Ishikawa (cell line): Measurements from ENCODE around the gene APLF.

Experiments
- CEBPB ChIP-seq: IDR thresholded peaks from 2 replicates; pipeline ENCODE4 v1.6.1; 2012
- CREB1 ChIP-seq: IDR thresholded peaks from 2 replicates; pipeline ENCODE4 v1.6.1; 2012; ENCODE audit warnings: low read depth
- EGR1 ChIP-seq: IDR thresholded peaks from 2 replicates; pipeline ENCODE4 v1.6.1; 2012
- EP300 ChIP-seq: IDR thresholded peaks from 2 replicates; pipeline ENCODE4 v1.6.1; 2012; ENCODE audit warnings: borderline replicate concordance
- FOXM1 ChIP-seq: IDR thresholded peaks from 2 replicates; pipeline ENCODE4 v1.6.1; 2012; ENCODE audit warnings: low read depth, borderline replicate concordance
- NFIC ChIP-seq: IDR thresholded peaks from 2 replicates; pipeline ENCODE4 v1.6.1; 2012
- RAD21 ChIP-seq: IDR thresholded peaks from 2 replicates; pipeline ENCODE4 v1.6.1; 2012; ENCODE audit warnings: low read depth
- TAF1 ChIP-seq: IDR thresholded peaks from 2 replicates; pipeline ENCODE4 v1.6.1; 2012; ENCODE audit warnings: low read depth, mild to moderate bottlenecking
- TCF12 ChIP-seq: IDR thresholded peaks from 2 replicates; pipeline ENCODE4 v1.6.1; 2012; ENCODE audit warnings: low read depth
- TEAD4 ChIP-seq: IDR thresholded peaks from 2 replicates; pipeline ENCODE4 v1.6.1; 2012
- YY1 ChIP-seq: IDR thresholded peaks from 2 replicates; pipeline ENCODE4 v1.6.1; 2012; ENCODE audit warnings: low read depth
- ZBTB7A ChIP-seq: IDR thresholded peaks from 2 replicates; pipeline ENCODE4 v1.6.1; 2012; ENCODE audit warnings: low read depth
- TF ChIP-seq, protein P1 (sequence below): IDR thresholded peaks from 2 replicates; pipeline ENCODE4 v1.6.1; 2012; ENCODE audit warnings: low read depth, mild to moderate bottlenecking
- TF ChIP-seq, protein P2 (sequence below): IDR thresholded peaks from 2 replicates; pipeline ENCODE4 v1.6.1; 2012
- TF ChIP-seq, protein P3 (sequence below): IDR thresholded peaks from 2 replicates; pipeline ENCODE4 v1.6.1; 2012

Gene APLF

DNA sequence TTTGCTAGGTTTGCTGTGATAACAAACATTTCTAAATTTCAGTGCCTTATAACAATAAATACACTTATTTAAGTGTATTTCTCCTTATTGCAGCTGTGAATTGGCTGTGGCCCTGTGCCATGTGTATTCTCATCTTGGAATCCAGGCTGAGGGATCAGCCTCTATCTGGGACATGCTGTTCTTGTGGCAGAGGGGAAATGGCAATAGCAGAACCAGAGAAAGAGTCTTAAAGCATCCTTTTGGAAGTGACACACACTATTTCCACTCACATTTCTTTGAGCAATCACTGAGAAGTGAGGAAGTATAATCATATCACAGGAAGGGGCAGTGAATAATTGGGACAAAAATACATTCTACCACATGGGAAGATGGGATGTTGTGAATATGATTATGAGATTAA, 109.8 kb downstream of the APLF start:
- TF ChIP-seq, protein P1, sequence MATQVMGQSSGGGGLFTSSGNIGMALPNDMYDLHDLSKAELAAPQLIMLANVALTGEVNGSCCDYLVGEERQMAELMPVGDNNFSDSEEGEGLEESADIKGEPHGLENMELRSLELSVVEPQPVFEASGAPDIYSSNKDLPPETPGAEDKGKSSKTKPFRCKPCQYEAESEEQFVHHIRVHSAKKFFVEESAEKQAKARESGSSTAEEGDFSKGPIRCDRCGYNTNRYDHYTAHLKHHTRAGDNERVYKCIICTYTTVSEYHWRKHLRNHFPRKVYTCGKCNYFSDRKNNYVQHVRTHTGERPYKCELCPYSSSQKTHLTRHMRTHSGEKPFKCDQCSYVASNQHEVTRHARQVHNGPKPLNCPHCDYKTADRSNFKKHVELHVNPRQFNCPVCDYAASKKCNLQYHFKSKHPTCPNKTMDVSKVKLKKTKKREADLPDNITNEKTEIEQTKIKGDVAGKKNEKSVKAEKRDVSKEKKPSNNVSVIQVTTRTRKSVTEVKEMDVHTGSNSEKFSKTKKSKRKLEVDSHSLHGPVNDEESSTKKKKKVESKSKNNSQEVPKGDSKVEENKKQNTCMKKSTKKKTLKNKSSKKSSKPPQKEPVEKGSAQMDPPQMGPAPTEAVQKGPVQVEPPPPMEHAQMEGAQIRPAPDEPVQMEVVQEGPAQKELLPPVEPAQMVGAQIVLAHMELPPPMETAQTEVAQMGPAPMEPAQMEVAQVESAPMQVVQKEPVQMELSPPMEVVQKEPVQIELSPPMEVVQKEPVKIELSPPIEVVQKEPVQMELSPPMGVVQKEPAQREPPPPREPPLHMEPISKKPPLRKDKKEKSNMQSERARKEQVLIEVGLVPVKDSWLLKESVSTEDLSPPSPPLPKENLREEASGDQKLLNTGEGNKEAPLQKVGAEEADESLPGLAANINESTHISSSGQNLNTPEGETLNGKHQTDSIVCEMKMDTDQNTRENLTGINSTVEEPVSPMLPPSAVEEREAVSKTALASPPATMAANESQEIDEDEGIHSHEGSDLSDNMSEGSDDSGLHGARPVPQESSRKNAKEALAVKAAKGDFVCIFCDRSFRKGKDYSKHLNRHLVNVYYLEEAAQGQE, result no peak
- TF ChIP-seq, protein P2, sequence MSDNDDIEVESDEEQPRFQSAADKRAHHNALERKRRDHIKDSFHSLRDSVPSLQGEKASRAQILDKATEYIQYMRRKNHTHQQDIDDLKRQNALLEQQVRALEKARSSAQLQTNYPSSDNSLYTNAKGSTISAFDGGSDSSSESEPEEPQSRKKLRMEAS, result no peak
- TF ChIP-seq TAF1, result no peak
- TF ChIP-seq YY1, result no peak
- no peak for TF ChIP-seq TEAD4
- TF ChIP-seq CREB1, result no peak
- no peak for TF ChIP-seq FOXM1
- TF ChIP-seq NFIC, result no peak
- TF ChIP-seq TCF12, result no peak
- TF ChIP-seq ZBTB7A, result no peak
- no peak for TF ChIP-seq EP300
- no peak for TF ChIP-seq CEBPB

DNA sequence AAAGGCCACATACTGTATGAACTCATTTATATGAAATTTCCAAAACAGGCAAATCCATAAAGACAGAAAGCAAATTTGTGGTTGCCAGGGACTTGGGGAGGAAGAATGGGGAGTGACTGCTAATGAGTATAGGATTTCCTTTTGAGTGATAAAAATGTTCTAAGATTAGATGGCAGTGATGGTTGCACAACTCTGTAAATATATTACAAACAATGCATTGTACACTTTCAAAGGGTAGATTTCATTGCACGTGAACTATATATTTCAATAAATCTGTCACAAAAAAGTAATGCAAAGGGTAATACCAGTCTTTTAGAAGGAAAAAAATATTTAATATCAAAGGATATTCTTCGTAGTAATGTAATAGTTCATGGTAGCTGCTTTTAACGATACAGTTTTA, 112.3 kb downstream of the APLF start:
- TF ChIP-seq YY1, result no peak
- TF ChIP-seq, protein P1, result no peak
- TF ChIP-seq CEBPB, result no peak
- TF ChIP-seq CREB1, result no peak
- no peak for TF ChIP-seq RAD21
- TF ChIP-seq NFIC, result no peak
- TF ChIP-seq EP300, result no peak
- TF ChIP-seq TCF12, result no peak
- no peak for TF ChIP-seq TAF1
- no peak for TF ChIP-seq TEAD4
- TF ChIP-seq, protein P3, sequence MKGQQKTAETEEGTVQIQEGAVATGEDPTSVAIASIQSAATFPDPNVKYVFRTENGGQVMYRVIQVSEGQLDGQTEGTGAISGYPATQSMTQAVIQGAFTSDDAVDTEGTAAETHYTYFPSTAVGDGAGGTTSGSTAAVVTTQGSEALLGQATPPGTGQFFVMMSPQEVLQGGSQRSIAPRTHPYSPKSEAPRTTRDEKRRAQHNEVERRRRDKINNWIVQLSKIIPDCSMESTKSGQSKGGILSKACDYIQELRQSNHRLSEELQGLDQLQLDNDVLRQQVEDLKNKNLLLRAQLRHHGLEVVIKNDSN, result no peak
- TF ChIP-seq EGR1, result no peak
- TF ChIP-seq, protein P2, result no peak

DNA sequence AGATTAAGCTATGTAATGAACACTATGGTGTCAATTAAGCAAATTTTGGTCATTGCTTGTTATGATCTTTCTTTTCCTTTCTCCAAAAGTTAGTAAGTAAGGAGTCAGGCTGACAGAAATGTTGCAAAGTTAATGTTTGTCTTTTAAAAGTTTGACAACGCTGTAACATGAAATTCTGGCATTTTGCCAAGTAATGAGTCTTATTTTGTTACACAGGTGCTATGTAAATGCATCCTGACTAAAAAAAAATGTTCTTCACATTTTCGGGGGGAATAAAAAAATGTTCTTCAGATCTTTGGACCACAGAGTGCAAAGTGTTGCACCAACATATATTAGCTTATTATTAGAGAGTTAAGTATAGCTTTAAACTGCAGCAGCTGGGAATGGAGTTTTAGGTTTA, 121.2 kb downstream of the APLF start:
- TF ChIP-seq TAF1 (no peak), EGR1 (no peak), NFIC (peak; percentile 59), FOXM1 (no peak)

DNA sequence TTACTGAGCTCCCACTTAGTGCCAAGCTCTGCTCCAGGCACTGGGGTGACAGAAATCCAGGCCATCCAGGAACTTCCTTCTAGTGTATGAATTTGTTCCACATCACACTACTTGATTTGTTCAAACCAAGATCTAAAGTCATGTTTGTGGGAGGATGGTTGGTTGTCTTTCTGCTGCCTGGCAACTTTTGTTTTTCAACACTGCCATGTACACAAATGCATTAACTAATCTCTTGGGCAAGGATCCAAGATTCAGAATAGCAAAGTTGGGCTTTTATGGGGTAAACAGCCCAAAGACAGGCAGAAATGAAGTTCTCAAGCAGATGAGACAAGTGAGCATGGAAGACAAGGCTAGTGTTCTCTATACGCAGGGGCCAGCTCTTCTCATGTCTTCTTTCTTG, 122.6 kb downstream of the APLF start:
- TF ChIP-seq, protein P1, result no peak
- TF ChIP-seq, protein P2, result no peak
- TF ChIP-seq CEBPB (no peak), YY1 (no peak)

DNA sequence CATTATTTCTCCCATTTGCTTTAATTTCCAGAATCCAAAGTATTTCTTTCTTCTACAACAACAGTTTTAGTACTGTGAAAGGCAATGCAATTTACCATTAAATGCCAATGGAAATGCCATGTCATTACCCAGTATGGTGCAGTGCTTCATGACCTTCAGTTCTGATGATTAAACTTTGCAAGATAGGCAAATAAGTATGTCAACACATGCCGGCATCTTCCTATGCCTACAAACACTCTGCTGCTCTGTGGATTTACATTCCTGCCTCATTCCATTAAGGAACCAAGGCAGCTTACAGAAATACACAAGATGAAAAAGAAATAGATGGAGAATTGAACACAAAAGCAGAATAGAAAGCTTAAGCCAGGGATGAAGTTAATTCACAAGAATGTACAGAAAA, 123.3 kb downstream of the APLF start:
- TF ChIP-seq EP300 (no peak), TCF12 (no peak)
- TF ChIP-seq, protein P3, result no peak
- TF ChIP-seq, protein P2, result no peak
- TF ChIP-seq, protein P1, result no peak
